Liver (tissue), 9 donors: ENCODE measurements around the gene TREM2. TPM values are rescaled to one million over a fixed set of nuclear protein-coding genes. Genes with fewer than 3 reads are reported as not detected.

Source experiments
- DNase-seq: peaks from one replicate; pipeline ENCODE4 v3.0.0-alpha.2; 2017; ENCODE audit warnings: low spot score
- H3K27ac ChIP-seq, 2 donors: one replicate each; pipeline ENCODE4 v1.7.0; 2013; ENCODE audit warnings: inconsistent platforms in 2 of 2, low read length in 2 of 2, control low read depth in 1 of 2, low read depth in 1 of 2, mild to moderate bottlenecking in 1 of 2
- H3K27me3 ChIP-seq, 4 donors: one replicate each; pipeline versions ENCODE4 v1.6.1 to v1.7.0; 2013; ENCODE audit warnings: low read length in 3 of 4, inconsistent platforms in 1 of 4, mild to moderate bottlenecking in 1 of 4, moderate library complexity in 1 of 4; ENCODE audit not compliant: control insufficient read depth in 4 of 4, insufficient read depth in 4 of 4
- H3K36me3 ChIP-seq, 4 donors: one replicate each; pipeline versions ENCODE4 v1.6.1 to v1.7.0; 2013; ENCODE audit warnings: low read length in 3 of 4, mild to moderate bottlenecking in 3 of 4, low read depth in 1 of 4, moderate library complexity in 1 of 4; ENCODE audit not compliant: control insufficient read depth in 4 of 4, insufficient read depth in 3 of 4
- H3K4me1 ChIP-seq, 4 donors: one replicate each; pipeline versions ENCODE4 v1.6.1 to v1.7.0; 2013; ENCODE audit warnings: low read length in 3 of 4, mild to moderate bottlenecking in 3 of 4, moderate library complexity in 1 of 4; ENCODE audit not compliant: control insufficient read depth in 4 of 4, insufficient read depth in 4 of 4
- H3K4me3 ChIP-seq, 3 donors: one replicate each; pipeline versions ENCODE4 v1.6.1 to v1.7.0; 2013; ENCODE audit warnings: low read length in 3 of 3, control low read depth in 1 of 3, low read depth in 1 of 3, mild to moderate bottlenecking in 1 of 3
- H3K9ac ChIP-seq, 2 donors: one replicate each; pipeline ENCODE4 v1.7.0; 2013; ENCODE audit warnings: low read length in 2 of 2, mild to moderate bottlenecking in 2 of 2, moderate library complexity in 2 of 2, control low read depth in 1 of 2, low read depth in 1 of 2
- H3K9me3 ChIP-seq, 4 donors: one replicate each; pipeline versions ENCODE4 v1.6.1 to v1.7.0; 2013; ENCODE audit warnings: low read length in 3 of 4; ENCODE audit not compliant: control insufficient read depth in 4 of 4
- ATF3 ChIP-seq: IDR thresholded peaks from 2 replicates; pipeline ENCODE4 v1.6.1; 2016; ENCODE audit warnings: antibody characterized with exemption
- EGR1 ChIP-seq, 2 donors: IDR thresholded peaks; 2 replicates each; pipeline ENCODE4 v1.6.1; 2016 to 2018; ENCODE audit warnings: antibody characterized with exemption in 2 of 2, low read depth in 2 of 2
- FOXA1 ChIP-seq: IDR thresholded peaks from 2 replicates; pipeline ENCODE4 v1.6.1; 2016; ENCODE audit warnings: antibody characterized with exemption
- FOXA2 ChIP-seq: IDR thresholded peaks from 2 replicates; pipeline ENCODE4 v1.6.1; 2016; ENCODE audit warnings: antibody characterized with exemption
- GABPA ChIP-seq, 2 donors: IDR thresholded peaks in 1 of 2; conservative IDR thresholded peaks in 1 of 2; 2 replicates each; pipeline ENCODE4 v1.6.1; 2016; ENCODE audit warnings: antibody characterized with exemption in 2 of 2, mild to moderate bottlenecking in 1 of 2, moderate library complexity in 1 of 2
- HNF4A ChIP-seq, 2 donors: conservative IDR thresholded peaks; 2 replicates each; pipeline ENCODE4 v1.6.1; 2016; ENCODE audit warnings: antibody characterized with exemption in 2 of 2, mild to moderate bottlenecking in 2 of 2
- HNF4G ChIP-seq: IDR thresholded peaks from 2 replicates; pipeline ENCODE4 v1.6.1; 2016; ENCODE audit warnings: antibody characterized with exemption
- JUND ChIP-seq, 2 donors: IDR thresholded peaks; 2 replicates each; pipeline ENCODE4 v1.6.1; 2016; ENCODE audit warnings: antibody characterized with exemption in 2 of 2
- NR2F2 ChIP-seq: IDR thresholded peaks from 2 replicates; pipeline ENCODE4 v1.6.1; 2016; ENCODE audit warnings: antibody characterized with exemption
- RAD21 ChIP-seq, 2 donors: IDR thresholded peaks; 2 replicates each; pipeline ENCODE4 v1.6.1; 2016; ENCODE audit warnings: antibody characterized with exemption in 2 of 2, mild to moderate bottlenecking in 2 of 2
- REST ChIP-seq: IDR thresholded peaks from 2 replicates; pipeline ENCODE4 v1.6.1; 2016; ENCODE audit warnings: antibody characterized with exemption, mild to moderate bottlenecking
- RXRA ChIP-seq, 2 donors: IDR thresholded peaks; 2 replicates each; pipeline ENCODE4 v1.6.1; 2017 to 2018; ENCODE audit warnings: antibody characterized with exemption in 2 of 2, mild to moderate bottlenecking in 1 of 2
- SP1 ChIP-seq: IDR thresholded peaks from 2 replicates; pipeline ENCODE4 v1.6.1; 2018; ENCODE audit warnings: antibody characterized with exemption, mild to moderate bottlenecking
- TAF1 ChIP-seq: conservative IDR thresholded peaks from 2 replicates; pipeline ENCODE4 v1.6.1; 2016; ENCODE audit warnings: antibody characterized with exemption, mild to moderate bottlenecking
- YY1 ChIP-seq: IDR thresholded peaks from 2 replicates; pipeline ENCODE4 v1.6.1; 2016; ENCODE audit warnings: antibody characterized with exemption, mild to moderate bottlenecking
- WGBS: extraction: QIAGEN DNeasy Blood & Tissue Kit; methylation state at CpG from one replicate; pipeline ENCODE4 v1.1.7; 2013; 5-methylcytosine and 5-hydroxymethylcytosine counted together
- polyA plus RNA-seq, 2 donors: library from polyadenylated mRNA; stranded (reverse) in 1 of 2; unstranded in 1 of 2; fragments of 200-250 nt in 1 of 2; fragments of >200 nt in 1 of 2; fragmentation: Nextera tagmentation in 1 of 2; extraction: Ambion mirVana in 1 of 2; gene quantifications; one replicate each; pipeline versions ENCODE4 v1.2.1 to v1.2.3, GENCODE V29; 2013 to 2015
- total RNA-seq, 2 donors: library from RNA; depleted of rRNA; stranded (reverse); fragments of >200 nt; gene quantifications; one replicate each; pipeline ENCODE4 v1.2.3, GENCODE V29; 2014
- TF ChIP-seq, protein P1 (sequence below): IDR thresholded peaks from 2 replicates; pipeline ENCODE4 v1.6.1; 2016; ENCODE audit warnings: antibody characterized with exemption
- TF ChIP-seq, protein P2 (sequence below): IDR thresholded peaks from 2 replicates; pipeline ENCODE4 v1.6.1; 2016; ENCODE audit warnings: antibody characterized with exemption
- TF ChIP-seq, protein P3 (sequence below): fragments of 150-350 bp; IDR thresholded peaks from 2 replicates; pipeline ENCODE4 v1.5.1; 2017; ENCODE audit warnings: improper control_type of control experiment, low read depth, low read length; ENCODE audit not compliant: missing input control
- donor health status: healthy.
- donor health status: healthy.
- donor health status: healthy.
- donor health status: healthy.
- donor health status: healthy.

The TREM2 gene
- total and polyA plus RNA-seq, 4 donors = 0.18 to 0.90 TPM; not detected in 2

GRCh38 chr6:41122918-41123317, 40.0 kb downstream of the TREM2 start:
- no peak for DNase-seq
- 94% methylated on average over 1 of the region's 1 CpG for WGBS
- no peaks in the 10 kb centered on the region for H3K9me3 ChIP-seq
- H3K36me3 ChIP-seq = peaks cover 0 to 6% (median 2%) of the 10 kb centered on the region in 4 donors
- no peaks in the 10 kb centered on the region for H3K4me1 ChIP-seq
- no peaks in the 10 kb centered on the region for H3K27me3 ChIP-seq
- H3K4me3 ChIP-seq = no peak overlapping the region
- H3K9ac ChIP-seq = no peak overlapping the region
- no peak overlapping the region for H3K27ac ChIP-seq
- TF ChIP-seq, protein P1, sequence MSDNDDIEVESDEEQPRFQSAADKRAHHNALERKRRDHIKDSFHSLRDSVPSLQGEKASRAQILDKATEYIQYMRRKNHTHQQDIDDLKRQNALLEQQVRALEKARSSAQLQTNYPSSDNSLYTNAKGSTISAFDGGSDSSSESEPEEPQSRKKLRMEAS = no peak
- TF ChIP-seq GABPA (IDR thresholded peaks at IDR 0.05 in 1 of 2, conservative IDR thresholded peaks at IDR 0.05 in 1 of 2) = no peak
- no peak for TF ChIP-seq HNF4A (conservative IDR thresholded peaks at IDR 0.05)
- TF ChIP-seq TAF1 = no peak
- no peak for TF ChIP-seq YY1
- TF ChIP-seq, protein P2, sequence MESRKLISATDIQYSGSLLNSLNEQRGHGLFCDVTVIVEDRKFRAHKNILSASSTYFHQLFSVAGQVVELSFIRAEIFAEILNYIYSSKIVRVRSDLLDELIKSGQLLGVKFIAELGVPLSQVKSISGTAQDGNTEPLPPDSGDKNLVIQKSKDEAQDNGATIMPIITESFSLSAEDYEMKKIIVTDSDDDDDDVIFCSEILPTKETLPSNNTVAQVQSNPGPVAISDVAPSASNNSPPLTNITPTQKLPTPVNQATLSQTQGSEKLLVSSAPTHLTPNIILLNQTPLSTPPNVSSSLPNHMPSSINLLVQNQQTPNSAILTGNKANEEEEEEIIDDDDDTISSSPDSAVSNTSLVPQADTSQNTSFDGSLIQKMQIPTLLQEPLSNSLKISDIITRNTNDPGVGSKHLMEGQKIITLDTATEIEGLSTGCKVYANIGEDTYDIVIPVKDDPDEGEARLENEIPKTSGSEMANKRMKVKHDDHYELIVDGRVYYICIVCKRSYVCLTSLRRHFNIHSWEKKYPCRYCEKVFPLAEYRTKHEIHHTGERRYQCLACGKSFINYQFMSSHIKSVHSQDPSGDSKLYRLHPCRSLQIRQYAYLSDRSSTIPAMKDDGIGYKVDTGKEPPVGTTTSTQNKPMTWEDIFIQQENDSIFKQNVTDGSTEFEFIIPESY = no peak
- no peak for TF ChIP-seq RXRA (IDR thresholded peaks at IDR 0.05)
- no peak for TF ChIP-seq JUND (IDR thresholded peaks at IDR 0.05)
- TF ChIP-seq, protein P3, sequence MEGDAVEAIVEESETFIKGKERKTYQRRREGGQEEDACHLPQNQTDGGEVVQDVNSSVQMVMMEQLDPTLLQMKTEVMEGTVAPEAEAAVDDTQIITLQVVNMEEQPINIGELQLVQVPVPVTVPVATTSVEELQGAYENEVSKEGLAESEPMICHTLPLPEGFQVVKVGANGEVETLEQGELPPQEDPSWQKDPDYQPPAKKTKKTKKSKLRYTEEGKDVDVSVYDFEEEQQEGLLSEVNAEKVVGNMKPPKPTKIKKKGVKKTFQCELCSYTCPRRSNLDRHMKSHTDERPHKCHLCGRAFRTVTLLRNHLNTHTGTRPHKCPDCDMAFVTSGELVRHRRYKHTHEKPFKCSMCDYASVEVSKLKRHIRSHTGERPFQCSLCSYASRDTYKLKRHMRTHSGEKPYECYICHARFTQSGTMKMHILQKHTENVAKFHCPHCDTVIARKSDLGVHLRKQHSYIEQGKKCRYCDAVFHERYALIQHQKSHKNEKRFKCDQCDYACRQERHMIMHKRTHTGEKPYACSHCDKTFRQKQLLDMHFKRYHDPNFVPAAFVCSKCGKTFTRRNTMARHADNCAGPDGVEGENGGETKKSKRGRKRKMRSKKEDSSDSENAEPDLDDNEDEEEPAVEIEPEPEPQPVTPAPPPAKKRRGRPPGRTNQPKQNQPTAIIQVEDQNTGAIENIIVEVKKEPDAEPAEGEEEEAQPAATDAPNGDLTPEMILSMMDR = no peak
- no peak for TF ChIP-seq FOXA1

- H3K9ac ChIP-seq = no peak overlapping the region
- no peaks in the 10 kb centered on the region for H3K4me1 ChIP-seq
- TF ChIP-seq HNF4A (conservative IDR thresholded peaks at IDR 0.05) (no peak), GABPA (IDR thresholded peaks at IDR 0.05 in 1 of 2, conservative IDR thresholded peaks at IDR 0.05 in 1 of 2) (no peak), EGR1 (IDR thresholded peaks at IDR 0.05; ENCODE audit: low read depth in 2 of 2) (no peak), REST (no peak), RAD21 (IDR thresholded peaks at IDR 0.05) (no peak), JUND (IDR thresholded peaks at IDR 0.05) (no peak), YY1 (no peak), TAF1 (no peak), NR2F2 (no peak), ATF3 (no peak), FOXA1 (no peak), HNF4G (no peak), RXRA (IDR thresholded peaks at IDR 0.05) (no peak), SP1 (no peak), FOXA2 (no peak)
- TF ChIP-seq, protein P2 = no peak
- TF ChIP-seq, protein P3 = no peak
- H3K4me3 ChIP-seq = no peak overlapping the region
- no peaks in the 10 kb centered on the region for H3K9me3 ChIP-seq
- peaks cover 0 to 6% (median 2%) of the 10 kb centered on the region in 4 donors for H3K36me3 ChIP-seq
- no peak overlapping the region for H3K27ac ChIP-seq
- no peaks in the 10 kb centered on the region for H3K27me3 ChIP-seq
- DNase-seq = no peak
- WGBS = 92% methylated on average over 1 of the region's 1 CpG
Observed at GRCh38 chr6:41122373-41122772, 40.5 kb downstream of the TREM2 start.
